Activated B cell treated with CpG ODN at 0.5 μM for 24 hours (primary cell): Measurements from ENCODE around the gene BRD1. TPM values are rescaled to one million over a fixed set of nuclear protein-coding genes. Genes with fewer than 3 reads are reported as not detected.

ENCODE experiments used
- ATAC-seq: fragments of 200-7000 bp; cut with Tn5 transposase; one replicate; pipeline ENCODE4 v1.10.0; 2021; ENCODE audit warnings: low read depth, mild to moderate bottlenecking, moderate library complexity
- CTCF ChIA-PET: fragments of 350-600 bp; sonication (Branson Sonifier 250); formaldehyde crosslinking; loops from one replicate; lab custom pipeline; 2021; ENCODE audit warnings: antibody characterized with exemption; lab: Charles Lee
- POLR2A ChIA-PET: fragments of 350-600 bp; sonication (Branson Sonifier 250); formaldehyde crosslinking; loops from one replicate; lab custom pipeline; 2021; ENCODE audit warnings: antibody characterized with exemption; lab: Charles Lee
- DNase-seq: peaks from one replicate; pipeline ENCODE4 v3.0.0; 2022
- H3K27ac Mint-ChIP-seq: one replicate; pipeline ENCODE4 v1.8.0; 2020; ENCODE audit warnings: mixed read lengths
- H3K27me3 Mint-ChIP-seq: one replicate; pipeline ENCODE4 v1.8.0; 2021; ENCODE audit warnings: mixed read lengths
- H3K36me3 Mint-ChIP-seq: one replicate; pipeline ENCODE4 v1.8.0; 2021; ENCODE audit warnings: low read depth, mixed read lengths
- H3K4me1 Mint-ChIP-seq: one replicate; pipeline ENCODE4 v1.8.0; 2021; ENCODE audit warnings: mixed read lengths
- H3K4me3 Mint-ChIP-seq: one replicate; pipeline ENCODE4 v1.8.0; 2020; ENCODE audit warnings: mild to moderate bottlenecking, mixed read lengths
- H3K9me3 Mint-ChIP-seq: one replicate; pipeline ENCODE4 v1.8.0; 2020; ENCODE audit warnings: mixed read lengths
- CTCF ChIP-seq: fragments of 200-600 bp; IDR thresholded peaks from one replicate; pipeline ENCODE4 v1.8.0; 2022; ENCODE audit warnings: antibody characterized with exemption, mild to moderate bottlenecking
- intact Hi-C: fragments of 100-400 bp; cut with micrococcal nuclease; formaldehyde crosslinking; loops from one replicate; pipeline ENCODE4 v1.15.1; 2024
- total RNA-seq: library from RNA; stranded (reverse); gene quantifications from 2 replicates; pipeline ENCODE4 v1.2.3, GENCODE V29; 2022

BRD1 gene
- total RNA-seq, 1 donor from 2014 or later, result 45.8 TPM

GRCh38 chr22:49724030-49724892 is 103.4 kb downstream of the BRD1 start:
- no peak for TF ChIP-seq CTCF
- ChIA-PET POLR2A (no interaction called here), CTCF (no interaction called here)
- DNase-seq (no peak), ATAC-seq (no peak)
- intact Hi-C loops, result loop anchor here (10.0 kb wide), 1 partner anchor 419 kb away; no protein-coding TSS in a partner anchor
- Mint-ChIP-seq H3K4me3 (peak overlapping the region; percentile 78), H3K4me1 (peaks cover 8% of the 10 kb centered on the region), H3K27me3 (peaks cover 33% of the 10 kb centered on the region), H3K9me3 (no peaks in the 10 kb centered on the region), H3K27ac (no peak overlapping the region), H3K36me3 (no peaks in the 10 kb centered on the region)

DNA sequence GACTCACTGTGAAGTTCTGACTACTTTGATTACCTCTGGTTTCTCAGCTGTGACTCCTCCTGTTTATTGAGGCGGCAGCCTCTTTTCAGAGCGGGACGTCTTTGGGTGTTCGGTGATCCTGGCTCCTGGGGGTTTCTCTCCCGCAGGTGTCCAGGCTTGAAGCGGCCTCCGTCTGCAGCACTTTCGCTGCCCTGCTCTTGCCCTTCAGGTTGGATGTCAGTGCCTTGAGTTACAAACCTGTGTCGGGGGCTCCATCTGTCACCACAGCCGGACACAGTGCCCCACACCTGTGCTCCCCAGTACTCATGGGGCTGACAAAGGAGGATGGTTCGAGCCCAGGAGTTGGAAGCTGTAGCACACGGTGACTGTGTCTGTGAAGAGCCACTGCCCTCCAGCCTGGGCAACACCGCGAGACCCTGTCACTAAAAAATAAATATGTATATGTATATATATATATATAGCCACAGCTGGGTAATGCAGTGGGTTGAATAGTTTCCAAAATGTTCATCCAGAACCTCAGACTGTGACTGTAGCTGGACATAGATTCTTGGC is 104.1 kb downstream of the BRD1 start:
- no peaks in the 10 kb centered on the region for H3K9me3 Mint-ChIP-seq
- POLR2A ChIA-PET, result no interaction called here
- ATAC-seq, result no peak
- no peak for TF ChIP-seq CTCF
- H3K27ac Mint-ChIP-seq, result no peak overlapping the region
- H3K4me1 Mint-ChIP-seq, result peaks cover 8% of the 10 kb centered on the region
- H3K36me3 Mint-ChIP-seq, result no peaks in the 10 kb centered on the region
- intact Hi-C loops, result loop anchor here (10.0 kb wide), 1 partner anchor 419 kb away; no protein-coding TSS in a partner anchor
- H3K4me3 Mint-ChIP-seq, result peak overlapping the region; percentile 78
- peaks cover 29% of the 10 kb centered on the region for H3K27me3 Mint-ChIP-seq
- no peak for DNase-seq
- CTCF ChIA-PET, result no interaction called here

Other genes with a start within 250 kb of the BRD1 start
- gene ZBED4, start 26.0 kb upstream of the BRD1 start, total RNA-seq, result 16.0 and 17.3 TPM in 2 replicates
- 15.5 and 18.2 TPM in 2 replicates for gene ALG12, start 90.6 kb upstream of the BRD1 start, total RNA-seq
- 44.5 and 45.0 TPM in 2 replicates for gene CRELD2, start 90.8 kb upstream of the BRD1 start, total RNA-seq
- gene PIM3, start 132.9 kb upstream of the BRD1 start, total RNA-seq, result 79.8 and 91.7 TPM in 2 replicates
- 0.15 and 0.31 TPM in 2 replicates for gene IL17REL, start 184.9 kb upstream of the BRD1 start, total RNA-seq
- not detected in 2 replicates for gene TTLL8, start 230.4 kb upstream of the BRD1 start, total RNA-seq